Thyroid gland (tissue), 4 donors: ENCODE results near the gene SLC12A8. TPM values are rescaled to one million over a fixed set of nuclear protein-coding genes. Genes with fewer than 3 reads are reported as not detected.

Source experiments
- DNase-seq, 2 donors: peaks; one replicate each; pipeline ENCODE4 v3.0.0-alpha.2; 2019
- H3K27ac ChIP-seq, 3 donors: fragments of 200-600 bp; sonication (generic); 1 replicate in 2 of 3; 2 replicates in 1 of 3; pipeline ENCODE4 v1.5.1; 2016 to 2019; ENCODE audit warnings: mild to moderate bottlenecking in 1 of 3, moderate library complexity in 1 of 3
- H3K27me3 ChIP-seq: fragments of 200-600 bp; sonication (generic); one replicate; pipeline ENCODE4 v1.5.1; 2019
- H3K36me3 ChIP-seq, 2 donors: fragments of 200-600 bp; sonication (generic); one replicate each; pipeline ENCODE4 v1.5.1; 2016 to 2019
- H3K4me1 ChIP-seq, 2 donors: fragments of 200-600 bp; sonication (generic); one replicate each; pipeline ENCODE4 v1.5.1; 2017 to 2019
- H3K4me3 ChIP-seq, 3 donors: fragments of 200-600 bp; sonication (generic); replicated peaks in 1 of 3; 1 replicate in 2 of 3; 2 replicates in 1 of 3; pipeline ENCODE4 v1.5.1; 2016; ENCODE audit warnings: mild to moderate bottlenecking in 1 of 3
- H3K9me3 ChIP-seq: fragments of 200-600 bp; sonication (generic); one replicate; pipeline ENCODE4 v1.5.1; 2017
- POLR2A ChIP-seq, 2 donors: fragments of 450-650 bp; IDR thresholded peaks; one replicate each; pipeline ENCODE4 v1.6.1; 2017; ENCODE audit warnings: antibody characterized with exemption in 2 of 2, mild to moderate bottlenecking in 2 of 2, moderate library complexity in 1 of 2
- WGBS, 2 donors: methylation state at CpG; one replicate each; pipeline ENCODE4 v1.1.5; 2017; 5-methylcytosine and 5-hydroxymethylcytosine counted together
- intact Hi-C: fragments of 100-400 bp; cut with DNase I; formaldehyde crosslinking; loops from one replicate; pipeline ENCODE4 v1.15.1; 2023
- total RNA-seq, 4 donors: library from RNA; depleted of rRNA; stranded (reverse); fragments of >200 nt; gene quantifications; one replicate each; pipeline ENCODE4 v1.2.3, GENCODE V29; 2016
- TF ChIP-seq, protein P1 (sequence below), 6 experiments: fragments of 200-600 bp in 3 of 6; fragments of 450-650 bp in 3 of 6; sonication (generic) in 3 of 6; IDR thresholded peaks; one replicate each; pipeline ENCODE4 v1.5.1; 2016 to 2019; ENCODE audit warnings: antibody characterized with exemption in 6 of 6, mild to moderate bottlenecking in 2 of 6, inconsistent platforms in 1 of 6, moderate library complexity in 1 of 6

Gene SLC12A8
- total RNA-seq, 4 donors from 2014 or later: 71.2 to 136 (median 99.2) TPM

DNA sequence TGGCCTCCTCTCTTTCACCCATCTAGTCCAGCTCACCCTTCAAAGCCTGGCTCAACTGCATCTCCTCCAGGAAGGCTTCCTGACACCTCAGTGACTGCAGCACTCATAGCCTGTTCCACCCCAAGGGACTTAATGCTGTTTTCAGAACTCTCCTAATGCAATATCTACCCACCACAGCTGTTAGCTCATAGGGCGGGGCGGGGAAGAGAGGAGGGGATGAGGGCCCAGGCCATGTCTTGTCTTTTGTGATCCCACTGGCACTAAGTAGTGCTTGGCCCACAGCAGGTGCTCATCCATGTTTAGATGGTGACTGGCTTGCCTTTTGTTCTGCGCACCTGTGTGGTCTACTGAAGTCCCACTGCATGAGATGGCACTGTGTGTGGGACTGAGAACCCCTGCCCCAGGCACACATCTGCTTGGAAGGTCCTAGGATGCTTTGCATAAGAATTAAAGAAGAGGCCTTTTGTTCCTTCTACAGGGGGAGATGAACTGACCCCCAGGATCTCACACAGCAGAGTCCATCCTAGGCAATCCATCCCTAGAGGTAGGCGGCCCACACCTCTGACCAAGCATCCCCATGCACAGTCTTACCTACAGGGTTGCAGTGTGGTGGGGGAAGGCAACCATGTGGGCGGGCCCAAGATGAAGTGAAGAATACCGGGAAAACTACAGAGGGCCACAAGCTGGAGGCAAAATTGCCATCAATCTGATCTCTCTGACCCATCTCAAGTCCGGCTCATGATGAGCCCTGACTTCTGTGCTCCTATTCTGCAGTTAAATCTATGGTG lies 23.0 kb downstream of the SLC12A8 start:
- Histone ChIP-seq H3K27ac (no peak overlapping the region), H3K36me3 (no peaks in the 10 kb centered on the region), H3K27me3 (no peaks in the 10 kb centered on the region), H3K4me3 (no peak overlapping the region), H3K4me1 (peaks cover 5 to 12% of the 10 kb centered on the region in 2 donors), H3K9me3 (no peaks in the 10 kb centered on the region)
- WGBS, 2 donors: 91 to 96% methylated on average over 7 of the region's 7 CpGs
- DNase-seq: no peak
- intact Hi-C loops: no loop called here
- TF ChIP-seq, protein P1, sequence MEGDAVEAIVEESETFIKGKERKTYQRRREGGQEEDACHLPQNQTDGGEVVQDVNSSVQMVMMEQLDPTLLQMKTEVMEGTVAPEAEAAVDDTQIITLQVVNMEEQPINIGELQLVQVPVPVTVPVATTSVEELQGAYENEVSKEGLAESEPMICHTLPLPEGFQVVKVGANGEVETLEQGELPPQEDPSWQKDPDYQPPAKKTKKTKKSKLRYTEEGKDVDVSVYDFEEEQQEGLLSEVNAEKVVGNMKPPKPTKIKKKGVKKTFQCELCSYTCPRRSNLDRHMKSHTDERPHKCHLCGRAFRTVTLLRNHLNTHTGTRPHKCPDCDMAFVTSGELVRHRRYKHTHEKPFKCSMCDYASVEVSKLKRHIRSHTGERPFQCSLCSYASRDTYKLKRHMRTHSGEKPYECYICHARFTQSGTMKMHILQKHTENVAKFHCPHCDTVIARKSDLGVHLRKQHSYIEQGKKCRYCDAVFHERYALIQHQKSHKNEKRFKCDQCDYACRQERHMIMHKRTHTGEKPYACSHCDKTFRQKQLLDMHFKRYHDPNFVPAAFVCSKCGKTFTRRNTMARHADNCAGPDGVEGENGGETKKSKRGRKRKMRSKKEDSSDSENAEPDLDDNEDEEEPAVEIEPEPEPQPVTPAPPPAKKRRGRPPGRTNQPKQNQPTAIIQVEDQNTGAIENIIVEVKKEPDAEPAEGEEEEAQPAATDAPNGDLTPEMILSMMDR (IDR thresholded peaks at IDR 0.05): no peak

DNA sequence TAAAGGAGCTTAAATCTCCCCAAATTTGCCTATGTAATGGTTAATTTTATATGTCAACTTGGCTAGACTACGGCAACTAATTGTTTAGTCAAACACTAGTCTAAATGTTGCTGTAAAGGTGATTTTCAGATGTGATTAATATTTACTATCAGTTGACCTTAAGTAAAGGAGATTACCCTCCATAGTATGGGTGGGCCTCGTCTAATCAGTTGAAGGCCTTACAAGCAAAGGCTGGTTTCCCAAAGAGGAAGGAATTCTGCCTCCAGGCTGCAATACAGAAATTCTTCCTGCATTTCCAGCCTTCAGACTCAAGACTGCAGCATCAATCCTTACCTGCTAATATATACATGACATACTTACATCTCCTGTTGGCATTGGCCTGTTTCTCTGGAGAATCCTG lies 23.6 kb downstream of the SLC12A8 start:
- Histone ChIP-seq H3K9me3 (no peaks in the 10 kb centered on the region), H3K27me3 (no peaks in the 10 kb centered on the region), H3K27ac (no peak overlapping the region), H3K36me3 (no peaks in the 10 kb centered on the region), H3K4me1 (peaks cover 5 to 12% of the 10 kb centered on the region in 2 donors), H3K4me3 (no peak overlapping the region)
- TF ChIP-seq POLR2A (IDR thresholded peaks at IDR 0.05): no peak
- TF ChIP-seq, protein P1 (IDR thresholded peaks at IDR 0.05): no peak
- 92 to 100% methylated on average over 2 of the region's 2 CpGs for WGBS, 2 donors
- DNase-seq: no peak
- intact Hi-C loops: no loop called here

DNA sequence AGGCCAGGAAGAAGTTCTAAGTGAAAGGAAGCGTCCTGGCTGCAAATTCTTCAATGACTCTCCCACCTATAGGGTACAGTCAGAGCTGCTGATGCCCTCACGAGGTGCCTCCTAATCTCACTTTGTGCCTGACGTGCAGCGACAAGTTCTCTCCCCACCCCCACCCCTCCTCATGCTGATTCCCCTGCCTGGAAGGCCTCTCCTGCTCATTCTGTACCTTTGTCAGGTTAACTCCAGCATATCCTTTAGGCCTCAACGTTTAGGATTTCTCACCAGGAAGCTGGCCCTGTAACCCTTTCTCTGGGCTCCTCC lies 25.0 kb downstream of the SLC12A8 start:
- 79 to 80% methylated on average over 5 of the region's 5 CpGs for WGBS, 2 donors
- intact Hi-C loops: no loop called here
- H3K9me3 ChIP-seq: no peaks in the 10 kb centered on the region
- peaks cover 5 to 12% of the 10 kb centered on the region in 2 donors for H3K4me1 ChIP-seq
- TF ChIP-seq, protein P1 (IDR thresholded peaks at IDR 0.05): no peak
- TF ChIP-seq POLR2A (IDR thresholded peaks at IDR 0.05): no peak
- no peaks in the 10 kb centered on the region for H3K27me3 ChIP-seq
- H3K27ac ChIP-seq: no peak overlapping the region
- DNase-seq: no peak
- no peak overlapping the region for H3K4me3 ChIP-seq
- H3K36me3 ChIP-seq: no peaks in the 10 kb centered on the region

DNA sequence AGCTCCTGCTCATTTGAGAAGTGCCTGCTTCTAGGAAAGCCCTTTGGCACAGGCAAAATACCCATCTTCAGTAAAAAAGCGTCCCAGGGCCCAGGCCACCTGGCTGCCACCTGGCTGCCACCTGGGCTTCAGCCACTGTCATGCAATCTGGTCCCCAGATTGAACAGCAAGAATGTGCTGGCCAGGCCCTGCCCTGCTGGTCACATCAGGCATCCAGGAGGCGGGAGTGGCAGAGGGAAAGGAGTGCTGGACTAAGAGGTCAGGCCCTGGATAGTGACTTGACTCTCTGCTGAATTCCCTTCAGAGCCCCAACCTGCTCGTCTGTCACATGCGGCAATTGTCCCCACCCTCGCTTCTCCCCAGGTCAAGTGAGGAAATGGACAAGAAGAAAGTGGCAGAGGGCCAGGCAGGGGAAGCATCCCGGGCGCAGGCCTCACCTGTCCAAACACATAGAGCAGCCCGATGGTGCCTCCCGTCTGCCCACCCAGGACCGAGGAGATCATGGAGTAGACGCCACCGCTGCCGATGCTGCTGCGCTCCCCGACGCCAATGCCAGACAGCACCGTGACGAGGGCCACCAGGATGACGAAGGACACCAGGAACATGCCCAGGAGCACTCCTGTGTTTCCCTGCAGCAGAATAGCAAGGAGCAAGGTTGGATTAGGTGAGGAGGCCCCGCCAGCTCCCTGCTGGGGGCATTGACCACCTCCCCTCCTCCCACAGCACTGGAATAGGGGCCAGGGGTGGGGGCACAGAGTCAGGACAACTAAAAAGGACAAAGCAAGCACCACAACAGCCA lies 25.5 kb downstream of the SLC12A8 start:
- H3K27ac ChIP-seq: peak overlapping the region; percentile 21 to 54 (median 42)
- intact Hi-C loops: no loop called here
- no peaks in the 10 kb centered on the region for H3K9me3 ChIP-seq
- TF ChIP-seq POLR2A (IDR thresholded peaks at IDR 0.05): no peak
- TF ChIP-seq, protein P1 (IDR thresholded peaks at IDR 0.05): peak in 2 of 6 experiments; percentile 14 to 26
- H3K36me3 ChIP-seq: no peaks in the 10 kb centered on the region
- peak in 1 of 2 donors; percentile 48 for DNase-seq
- H3K27me3 ChIP-seq: no peaks in the 10 kb centered on the region
- WGBS, 2 donors: 94 to 97% methylated on average over 19 to 20 of the region's 20 CpGs
- H3K4me3 ChIP-seq: no peak overlapping the region
- peaks cover 5 to 12% of the 10 kb centered on the region in 2 donors for H3K4me1 ChIP-seq
